Measurements from ENCODE around the gene ACTRT2. TPM values are rescaled to one million over a fixed set of nuclear protein-coding genes. Genes with fewer than 3 reads are reported as not detected.

Gene ACTRT2
- total and polyA plus RNA-seq, 7 donors = not detected

GRCh38 chr1:3067671-3068563 lies 46.6 kb downstream of the ACTRT2 start:
- H3K4me1 ChIP-seq = peaks cover 0 to 55% (median 52%) of the 10 kb centered on the region in 4 donors
- peaks cover 74 to 93% (median 87%) of the 10 kb centered on the region in 3 donors for H3K27me3 ChIP-seq
- H3K4me3 ChIP-seq = peak overlapping the region; percentile 21 to 95 (median 48)
- H3K36me3 ChIP-seq = no peaks in the 10 kb centered on the region
- intact Hi-C loops (cut with DNase I) = loop anchor here (5.0 kb wide), 1 partner anchor 214 kb away; no protein-coding TSS in a partner anchor
- peak overlapping the region; percentile 35 to 60 (median 40) for H3K27ac ChIP-seq
- TF ChIP-seq POLR2AphosphoS5 (IDR thresholded peaks at IDR 0.05) (no peak), CTCF (IDR thresholded peaks at IDR 0.05) (no peak), EP300 (IDR thresholded peaks at IDR 0.05) (no peak), POLR2A (IDR thresholded peaks at IDR 0.05) (no peak)
- peak; percentile 52 for DNase-seq
- H3K9me3 ChIP-seq = no peaks in the 10 kb centered on the region
- 4 to 6% methylated on average over 97 of the region's 97 CpGs for WGBS, 2 donors

GRCh38 chr1:3068564-3069431 lies 47.5 kb downstream of the ACTRT2 start, which contains the start of gene PRDM16:
Gene PRDM16 (plus strand): TSS chr1:3069203. CDS start chr1:3069260, 57 bp downstream.
- peak within 1 kb of the TSS; percentile 53 to 95 (median 72) for H3K4me3 ChIP-seq
- no peaks in the 10 kb centered on the region for H3K36me3 ChIP-seq
- H3K27me3 ChIP-seq = peaks cover 74 to 93% (median 87%) of the 10 kb centered on the region in 3 donors
- DNase-seq = peak; percentile 65
- no peaks in the 10 kb centered on the region for H3K9me3 ChIP-seq
- TF ChIP-seq CTCF (IDR thresholded peaks at IDR 0.05) (no peak), POLR2A (IDR thresholded peaks at IDR 0.05) (no peak), POLR2AphosphoS5 (IDR thresholded peaks at IDR 0.05) (no peak), EP300 (IDR thresholded peaks at IDR 0.05) (no peak)
- intact Hi-C loops (cut with DNase I) = loop anchor here (5.0 kb wide), 1 partner anchor 214 kb away; no protein-coding TSS in a partner anchor
- 1% methylated on average over 106 of the region's 106 CpGs for WGBS, 2 donors
- H3K4me1 ChIP-seq = peaks cover 0 to 55% (median 54%) of the 10 kb centered on the region in 4 donors
- peak within 1 kb of the TSS; percentile 54 to 71 (median 62) for H3K27ac ChIP-seq

- Histone ChIP-seq H3K27me3 (peaks cover 71 to 93% (median 87%) of the 10 kb centered on the region in 3 donors), H3K36me3 (no peaks in the 10 kb centered on the region), H3K4me3 (peak overlapping the region; percentile 53 to 95 (median 72)), H3K9me3 (no peaks in the 10 kb centered on the region), H3K4me1 (peaks cover 0 to 52% (median 50%) of the 10 kb centered on the region in 4 donors), H3K27ac (peak overlapping the region; percentile 54 to 71 (median 62))
- DNase-seq = peak; percentile 64
- intact Hi-C loops (cut with DNase I) = loop anchor here (5.0 kb wide), 2 partner anchors 213 to 343 kb away; no protein-coding TSS in a partner anchor
- 0 to 1% methylated on average over 90 to 91 of the region's 91 CpGs for WGBS, 2 donors
- TF ChIP-seq CTCF (IDR thresholded peaks at IDR 0.05) (peak in 1 of 4 experiments; percentile 25), POLR2AphosphoS5 (IDR thresholded peaks at IDR 0.05) (no peak)
Observed at GRCh38 chr1:3069491-3070308, 48.4 kb downstream of the ACTRT2 start.

GRCh38 chr1:3070309-3070643 lies 49.0 kb downstream of the ACTRT2 start:
- Histone ChIP-seq H3K4me3 (peak overlapping the region in 3 of 4 donors; percentile 66 to 95 (median 79)), H3K36me3 (no peaks in the 10 kb centered on the region), H3K27me3 (peaks cover 67 to 93% (median 87%) of the 10 kb centered on the region in 3 donors), H3K27ac (peak overlapping the region; percentile 28 to 64 (median 57)), H3K9me3 (no peaks in the 10 kb centered on the region), H3K4me1 (peaks cover 0 to 52% (median 50%) of the 10 kb centered on the region in 4 donors)
- 0 to 1% methylated on average over 57 of the region's 57 CpGs for WGBS, 2 donors
- no peak for TF ChIP-seq CTCF (IDR thresholded peaks at IDR 0.05)
- TF ChIP-seq POLR2AphosphoS5 (IDR thresholded peaks at IDR 0.05) = no peak
- no peak for TF ChIP-seq POLR2A (IDR thresholded peaks at IDR 0.05)
- TF ChIP-seq EP300 (IDR thresholded peaks at IDR 0.05) = no peak
- DNase-seq = no peak
- intact Hi-C loops (cut with DNase I) = loop anchor here (5.0 kb wide), 1 partner anchor 342 kb away; no protein-coding TSS in a partner anchor

Data from sigmoid colon (tissue), 7 donors.